ENCODE measurements around the gene SIGLEC1. TPM values are rescaled to one million over a fixed set of nuclear protein-coding genes. Genes with fewer than 3 reads are reported as not detected.
A peak's percentile ranks its signal among the peaks of the same experiment; 100 is the strongest.

Gene SIGLEC1
- total and polyA plus RNA-seq, 2 of the 8 experiments (the other 6 are each of a cell fraction or from before 2014, with no cell fraction given), result 0.02 TPM; not detected in 1

- H3K23ac ChIP-seq (ENCODE audit: insufficient read length), result no peak overlapping the region
- no peak overlapping the region for H3K9ac ChIP-seq (replicated peaks in 1 of 4; ENCODE audit: extremely low read depth in 1 of 4, low read depth in 3 of 4, low read length in 3 of 4)
- H3K18ac ChIP-seq (ENCODE audit: extremely low read depth, low read length), result no peak overlapping the region
- H3K4ac ChIP-seq (replicated peaks; ENCODE audit: insufficient read length, low read depth, low read length), result no peak overlapping the region
- no peaks in the 10 kb centered on the region for H3K79me1 ChIP-seq (ENCODE audit: low read depth, low read length)
- FAIRE-seq (no peak), DNase-seq (ENCODE audit: low read depth in 1 of 2, low spot score in 2 of 2) (no peak)
- no peak overlapping the region for H2BK15ac ChIP-seq (ENCODE audit: low read length)
- peaks cover 0 to 21% (median 16%) of the 10 kb centered on the region in 4 experiments; a peak in 6 of 7 replicates for H3K4me1 ChIP-seq (replicated peaks in 1 of 4; ENCODE audit: control insufficient read depth in 3 of 4, insufficient read depth in 4 of 4, low read length in 3 of 4)
- H2AFZ ChIP-seq (ENCODE audit: low read length), result no peak overlapping the region
- H3K27me3 ChIP-seq (replicated peaks in 1 of 4; ENCODE audit: control insufficient read depth in 3 of 4, extremely low read depth in 1 of 4, insufficient read depth in 3 of 4, low read length in 3 of 4), result peaks cover 0 to 6% (median 5%) of the 10 kb centered on the region in 4 experiments; a peak in 3 of 7 replicates
- H2BK20ac ChIP-seq (ENCODE audit: low read length), result no peak overlapping the region
- H2BK12ac ChIP-seq (ENCODE audit: low read depth, low read length), result no peak overlapping the region
- WGBS, 2 experiments (ENCODE audit: extremely low coverage in 1 of 2, insufficient coverage in 1 of 2, insufficient read length in 1 of 2, insufficient replicate concordance in 2 of 2, low coverage in 1 of 2, low lambda C conversion rate in 2 of 2, missing lambda C conversion rate in 1 of 2), result 90% methylated on average over 1 of the region's 1 CpG; no CpG with 5 or more reads in 1 of the 2 experiments
- H2BK5ac ChIP-seq (ENCODE audit: low read depth, low read length), result no peak overlapping the region
- H3K4me2 ChIP-seq (ENCODE audit: insufficient read depth in 1 of 2, low read depth in 2 of 2, low read length in 2 of 2), result peak overlapping the region in 1 of 2 experiments; percentile 79; a peak in 1 of 4 replicates
- H3K9me3 ChIP-seq (ENCODE audit: insufficient read depth in 2 of 2, low read depth in 1 of 2, low read length in 1 of 2), result no peaks in the 10 kb centered on the region
- no peak overlapping the region for H4K5ac ChIP-seq (ENCODE audit: insufficient read length, low read depth, low read length)
- no peak overlapping the region for H3K56ac ChIP-seq (replicated peaks; ENCODE audit: insufficient read length, low read depth, low read length)
- peak overlapping the region; percentile 54; the same call in 1 of the 2 replicates for H2AK5ac ChIP-seq (ENCODE audit: low read depth, low read length)
- ChIA-PET POLR2A (ENCODE audit: partially characterized antibody) (interaction anchor here (0.5 to 3.6 kb wide), 5 partner anchors 9 to 82 kb away, joined by 3 to 13 read pairs (median 5); partner anchors contain the start of gene HSPA12B), CTCF (ENCODE audit: partially characterized antibody) (interaction anchor here (0.9 to 18.6 kb wide), 7 partner anchors 12 to 68 kb away, joined by 3 to 308 read pairs (median 4); partner anchors contain the start of genes ADISSP, HSPA12B and SIGLEC1)
- H3K36me3 ChIP-seq (ENCODE audit: control insufficient read depth in 2 of 4, insufficient read depth in 4 of 4, low read length in 3 of 4), result no peaks in the 10 kb centered on the region
- no peak for TF ChIP-seq YY1 (IDR thresholded peaks at IDR 0.05; ENCODE audit: low read depth, low read length)
- TF ChIP-seq EGR1 (IDR thresholded peaks at IDR 0.05; ENCODE audit: borderline replicate concordance, low read depth, low read length), result no peak
- TF ChIP-seq SUZ12 (IDR thresholded peaks at IDR 0.05; ENCODE audit: low read length), result no peak
- no peak for TF ChIP-seq SIX5 (IDR thresholded peaks at IDR 0.05; ENCODE audit: low read depth, low read length)
- no peak for TF ChIP-seq CTBP2 (IDR thresholded peaks at IDR 0.05; ENCODE audit: borderline replicate concordance, insufficient read depth, insufficient read length, low read length)
- no peak for TF ChIP-seq HDAC2 (IDR thresholded peaks at IDR 0.05; ENCODE audit: borderline replicate concordance in 1 of 2, low read depth in 2 of 2, low read length in 2 of 2)
- TF ChIP-seq CBX5 (IDR thresholded peaks at IDR 0.05; ENCODE audit: low read depth, low read length), result no peak
- TF ChIP-seq SP4 (IDR thresholded peaks at IDR 0.05; ENCODE audit: low read length), result no peak
- no peak for TF ChIP-seq CREB1 (IDR thresholded peaks at IDR 0.05)
- no peak for TF ChIP-seq EZH2 (IDR thresholded peaks at IDR 0.05; ENCODE audit: low read depth, low read length, severe bottlenecking)
- TF ChIP-seq SRF (IDR thresholded peaks at IDR 0.05; ENCODE audit: low read depth, low read length), result no peak
- TF ChIP-seq KDM5A (IDR thresholded peaks at IDR 0.05; ENCODE audit: low read length), result no peak
- no peak for TF ChIP-seq MAX (IDR thresholded peaks at IDR 0.05)
- no peak for TF ChIP-seq NANOG (IDR thresholded peaks at IDR 0.05; ENCODE audit: insufficient read depth, low read depth, low read length, poor library complexity, severe bottlenecking)
- no peaks in the 10 kb centered on the region for H4K20me1 ChIP-seq (replicated peaks in 1 of 2; ENCODE audit: control insufficient read depth in 1 of 2, insufficient read depth in 2 of 2, low read length in 2 of 2)
- no peak overlapping the region for H4K91ac ChIP-seq (replicated peaks; ENCODE audit: insufficient read length, low read length)
- H3K4me3 ChIP-seq (ENCODE audit: extremely low read depth in 1 of 4, insufficient read depth in 2 of 4, low read depth in 3 of 4, low read length in 4 of 4), result no peak overlapping the region
- H3K14ac ChIP-seq (ENCODE audit: insufficient read length), result no peak overlapping the region
- no peaks in the 10 kb centered on the region for H3K79me2 ChIP-seq (ENCODE audit: control insufficient read depth in 1 of 2, insufficient read depth in 2 of 2, low read length in 2 of 2)
- H4K8ac ChIP-seq (ENCODE audit: extremely low read depth, insufficient read depth, low read length), result no peak overlapping the region
- no peak overlapping the region for H2BK120ac ChIP-seq (replicated peaks; ENCODE audit: low read depth, low read length)
- no peak overlapping the region for H3K27ac ChIP-seq (ENCODE audit: low read depth, low read length)
- peaks cover 6% of the 10 kb centered on the region; the same call in 1 of the 2 replicates for H3K23me2 ChIP-seq (ENCODE audit: low read depth, low read length)
Measured at GRCh38 chr20:3744037-3744436, 31.6 kb upstream of the SIGLEC1 start.

All from H1 (cell line).